GM12865 (cell line): ENCODE data around the gene RAPGEF5.

Source experiments
- DNase-seq: peaks from one replicate; pipeline ENCODE4 v3.0.0; 2010; ENCODE audit warnings: low read depth
- H3K4me3 ChIP-seq: 2 replicates; pipeline ENCODE4 v1.5.1; 2011; ENCODE audit warnings: mild to moderate bottlenecking, low read depth, low read length, control low read depth
- TF ChIP-seq, protein P1 (sequence below): IDR thresholded peaks from 2 replicates; pipeline ENCODE4 v1.5.1; 2011; ENCODE audit warnings: low read length, control low read depth, low read depth, inconsistent platforms; ENCODE audit not compliant: insufficient read depth; ENCODE audit errors: missing control alignments

RAPGEF5 gene

DNA sequence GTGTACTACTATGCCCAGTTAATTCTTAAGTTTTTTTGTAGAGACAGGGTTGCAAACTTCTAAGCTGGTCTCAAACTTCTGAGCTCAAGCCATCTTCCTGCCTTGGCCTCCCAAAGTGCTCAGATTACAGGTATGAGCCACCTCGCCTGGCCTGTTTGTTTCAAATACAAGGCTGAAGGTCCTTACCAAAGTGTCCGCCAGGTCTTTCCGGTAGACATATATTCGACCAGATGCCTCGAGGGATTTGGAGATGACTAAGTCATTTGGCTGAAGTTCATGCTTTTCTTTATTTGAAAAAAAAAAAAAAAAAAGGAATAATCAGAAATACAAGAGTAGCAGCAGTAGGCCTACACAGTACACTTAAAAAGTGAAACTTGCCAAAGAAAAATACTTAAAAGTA, 206.7 kb downstream of the RAPGEF5 start:
- DNase-seq: no peak
- TF ChIP-seq, protein P1, sequence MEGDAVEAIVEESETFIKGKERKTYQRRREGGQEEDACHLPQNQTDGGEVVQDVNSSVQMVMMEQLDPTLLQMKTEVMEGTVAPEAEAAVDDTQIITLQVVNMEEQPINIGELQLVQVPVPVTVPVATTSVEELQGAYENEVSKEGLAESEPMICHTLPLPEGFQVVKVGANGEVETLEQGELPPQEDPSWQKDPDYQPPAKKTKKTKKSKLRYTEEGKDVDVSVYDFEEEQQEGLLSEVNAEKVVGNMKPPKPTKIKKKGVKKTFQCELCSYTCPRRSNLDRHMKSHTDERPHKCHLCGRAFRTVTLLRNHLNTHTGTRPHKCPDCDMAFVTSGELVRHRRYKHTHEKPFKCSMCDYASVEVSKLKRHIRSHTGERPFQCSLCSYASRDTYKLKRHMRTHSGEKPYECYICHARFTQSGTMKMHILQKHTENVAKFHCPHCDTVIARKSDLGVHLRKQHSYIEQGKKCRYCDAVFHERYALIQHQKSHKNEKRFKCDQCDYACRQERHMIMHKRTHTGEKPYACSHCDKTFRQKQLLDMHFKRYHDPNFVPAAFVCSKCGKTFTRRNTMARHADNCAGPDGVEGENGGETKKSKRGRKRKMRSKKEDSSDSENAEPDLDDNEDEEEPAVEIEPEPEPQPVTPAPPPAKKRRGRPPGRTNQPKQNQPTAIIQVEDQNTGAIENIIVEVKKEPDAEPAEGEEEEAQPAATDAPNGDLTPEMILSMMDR: no peak
- H3K4me3 ChIP-seq: no peak overlapping the region

DNA sequence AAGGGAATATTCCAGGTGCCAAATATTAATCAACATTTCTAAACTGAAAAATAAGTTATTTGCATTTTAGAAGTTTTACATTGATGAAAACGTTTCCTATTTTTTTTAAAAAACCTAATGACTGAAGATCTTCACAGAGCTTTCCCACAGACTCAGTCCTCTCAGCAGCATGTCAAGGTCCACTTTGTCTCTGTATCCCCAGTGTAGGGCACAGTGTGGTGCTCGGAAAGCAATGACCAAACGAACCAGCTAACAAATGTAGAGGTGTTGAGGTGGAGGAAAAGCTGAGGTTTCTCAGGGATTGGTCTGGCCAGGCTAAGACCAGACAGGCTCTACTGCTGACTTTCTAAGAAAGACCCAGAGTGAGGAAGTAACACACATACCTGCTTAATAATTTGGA, 209.1 kb downstream of the RAPGEF5 start:
- TF ChIP-seq, protein P1: no peak
- DNase-seq: no peak

DNA sequence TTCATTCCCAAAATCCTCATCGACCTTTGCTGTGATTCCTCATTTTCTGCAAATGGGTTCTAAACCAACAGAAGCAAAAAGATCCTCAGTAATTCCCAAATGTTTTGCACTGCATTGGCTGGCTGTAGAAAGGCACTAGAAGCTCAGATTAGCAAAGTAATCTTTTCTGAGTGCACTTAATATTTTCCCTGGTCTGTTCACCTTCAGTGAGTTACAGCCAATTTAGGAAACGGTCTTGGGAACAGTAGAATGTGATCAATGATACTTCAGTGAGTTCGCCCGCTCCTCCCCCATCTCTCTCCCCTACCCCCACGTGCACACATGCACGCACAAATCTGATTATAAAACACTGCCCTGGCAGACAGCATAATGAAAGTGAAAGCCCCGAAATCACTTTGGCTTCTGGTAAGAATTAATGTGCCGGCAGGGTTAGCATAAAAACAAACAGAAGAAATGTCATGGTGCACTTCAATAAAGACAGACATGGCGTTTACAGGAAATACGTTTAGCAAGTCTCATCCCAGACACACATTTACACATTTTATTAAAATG, 209.9 kb downstream of the RAPGEF5 start:
- H3K4me3 ChIP-seq: no peak overlapping the region
- no peak for DNase-seq
- TF ChIP-seq, protein P1: no peak

More for the DNA sequence above, 209.1 kb downstream of the RAPGEF5 start:
- H3K4me3 ChIP-seq: no peak overlapping the region

DNA sequence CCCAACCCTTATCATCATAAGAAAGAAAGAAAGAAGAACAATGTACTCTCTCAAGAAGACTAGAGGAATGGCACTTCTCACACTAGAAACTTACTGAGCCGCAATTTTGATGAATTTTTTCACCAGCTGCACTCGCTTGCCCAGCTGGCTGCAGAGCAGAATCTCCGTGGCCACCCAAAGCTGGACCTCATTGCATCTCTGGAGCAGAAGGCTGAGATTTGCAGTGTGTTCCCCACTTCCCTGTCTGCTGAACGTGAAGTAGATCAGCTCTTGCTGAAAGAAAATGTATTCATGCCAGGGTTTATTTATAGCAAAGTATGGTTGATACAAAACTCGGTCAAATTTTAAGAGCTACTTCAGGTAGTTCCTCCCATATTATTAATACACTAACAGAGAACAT, 212.0 kb downstream of the RAPGEF5 start:
- no peak for DNase-seq
- H3K4me3 ChIP-seq: no peak overlapping the region
- TF ChIP-seq, protein P1: no peak

DNA sequence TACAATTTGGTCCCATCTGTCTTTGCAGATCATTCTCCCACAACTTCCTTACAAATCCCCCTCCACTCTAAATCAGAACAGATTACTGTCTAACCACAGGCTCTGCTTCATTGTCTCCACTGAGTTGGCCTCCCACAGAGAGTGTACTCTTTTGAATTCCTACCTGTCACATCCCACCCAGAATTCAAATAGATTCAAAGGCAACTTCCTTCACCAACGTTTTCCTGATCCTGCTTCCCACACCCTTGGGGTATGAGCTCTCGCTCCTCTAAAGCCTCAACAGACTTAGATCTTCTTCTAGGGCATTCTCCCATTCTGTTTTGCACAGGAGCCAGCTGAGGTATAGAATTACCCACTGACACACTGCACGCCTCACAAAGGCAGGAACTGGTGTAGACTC, 213.5 kb downstream of the RAPGEF5 start:
- TF ChIP-seq, protein P1: no peak
- no peak overlapping the region for H3K4me3 ChIP-seq
- no peak for DNase-seq

DNA sequence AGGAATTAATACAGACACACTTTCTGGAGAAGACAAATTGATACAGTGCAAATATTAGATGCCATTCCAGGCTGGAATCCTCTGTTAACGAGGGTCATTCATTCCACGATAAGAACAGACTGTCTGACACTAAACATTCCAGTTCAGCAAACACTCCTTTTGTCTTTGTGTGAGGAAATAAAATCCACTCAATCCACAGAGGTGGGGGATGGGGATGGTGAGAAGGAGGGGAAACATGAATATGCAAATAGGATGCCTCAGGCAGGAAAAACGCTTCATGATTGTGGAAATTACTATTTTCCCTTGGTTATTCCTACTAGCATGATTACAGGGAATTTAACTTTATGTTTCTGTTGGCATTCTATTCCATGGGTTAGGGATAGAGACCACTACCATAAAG, 214.4 kb downstream of the RAPGEF5 start:
- no peak for DNase-seq
- H3K4me3 ChIP-seq: no peak overlapping the region
- TF ChIP-seq, protein P1: no peak

DNA sequence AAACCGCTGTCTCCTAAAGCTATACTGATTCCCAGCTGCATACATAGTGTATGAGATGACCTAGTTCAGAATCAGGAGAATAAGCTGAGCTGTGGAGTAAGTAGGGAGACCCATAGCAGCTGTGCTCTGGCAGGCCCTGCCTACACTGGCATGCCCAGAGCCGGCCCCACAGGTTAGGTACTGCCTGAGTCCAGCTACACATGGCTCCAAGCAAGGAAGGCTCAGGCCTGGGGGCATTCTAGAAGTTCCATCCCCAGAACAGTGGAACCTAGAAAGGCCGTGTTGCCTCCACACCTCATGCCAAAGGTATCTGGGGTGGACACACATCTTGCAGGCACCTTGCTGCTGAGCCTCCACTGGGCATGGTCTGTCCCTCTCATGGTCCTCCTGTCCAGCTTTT, 215.6 kb downstream of the RAPGEF5 start:
- H3K4me3 ChIP-seq: no peak overlapping the region
- TF ChIP-seq, protein P1: no peak
- DNase-seq: no peak
